Panc1 (cell line): Measurements from ENCODE around the gene EEF1AKMT3. TPM values are rescaled to one million over a fixed set of nuclear protein-coding genes. Genes with fewer than 3 reads are reported as not detected.

ENCODE experiments used
- ATAC-seq: fragments of 200-7000 bp; cut with Tn5 transposase; 2 replicates; pipeline ENCODE4 v1.9.1; 2020; ENCODE audit warnings: mild to moderate bottlenecking, moderate library complexity
- BruUV-seq: library from RNA; stranded (reverse); fragments of 400-500 nt; replicated peaks from 2 replicates; lab custom pipeline; 2021; lab: Mats Ljungman, UMichigan
- CTCF ChIA-PET: fragments of 300-600 bp; sonication (Branson Sonifier 250); formaldehyde crosslinking; loops from one replicate; lab custom pipeline; 2022; ENCODE audit warnings: antibody characterized with exemption; lab: Charles Lee
- POLR2A ChIA-PET: fragments of 300-600 bp; sonication (Branson Sonifier 250); formaldehyde crosslinking; loops from one replicate; lab custom pipeline; 2022; ENCODE audit warnings: antibody characterized with exemption; lab: Charles Lee
- DNase-seq: peaks from one replicate; pipeline ENCODE4 v3.0.0-alpha.2; 2010; ENCODE audit warnings: low read depth, low spot score
- H3K27ac ChIP-seq: 2 replicates; pipeline ENCODE4 v1.5.1; 2011; ENCODE audit warnings: mild to moderate bottlenecking, low read length, inconsistent platforms
- H3K27me3 ChIP-seq: fragments of 200-500 bp; sonication (Bioruptor generic); 2 replicates; pipeline ENCODE4 v1.6.0; 2014; ENCODE audit warnings: low read length, inconsistent platforms; ENCODE audit not compliant: control insufficient read depth, insufficient read depth
- H3K36me3 ChIP-seq: fragments of 200-500 bp; sonication (Bioruptor generic); 2 replicates; pipeline ENCODE4 v1.5.1; 2014; ENCODE audit warnings: inconsistent platforms, mild to moderate bottlenecking, low read length, moderate library complexity; ENCODE audit not compliant: control insufficient read depth, insufficient read depth
- H3K4me1 ChIP-seq: 2 replicates; pipeline ENCODE4 v1.5.1; 2011; ENCODE audit warnings: inconsistent platforms, mild to moderate bottlenecking, low read length, moderate library complexity; ENCODE audit not compliant: control insufficient read depth, insufficient read depth
- H3K4me3 ChIP-seq, 2 experiments: 2 replicates each; pipeline ENCODE4 v1.5.1; 2011 to 2012; ENCODE audit warnings: low read depth in 2 of 2, low read length in 2 of 2, mild to moderate bottlenecking in 2 of 2, inconsistent platforms in 1 of 2, moderate library complexity in 1 of 2
- H3K9me3 ChIP-seq: fragments of 200-500 bp; sonication (Bioruptor generic); 2 replicates; pipeline ENCODE4 v1.5.1; 2014; ENCODE audit warnings: low read depth, mild to moderate bottlenecking, inconsistent platforms, low read length, moderate library complexity; ENCODE audit not compliant: control insufficient read depth, insufficient read depth
- CTCF ChIP-seq: fragments of 450-650 bp; IDR thresholded peaks from 2 replicates; pipeline ENCODE4 v1.5.1; 2017; ENCODE audit warnings: mild to moderate bottlenecking
- POLR2AphosphoS5 ChIP-seq: IDR thresholded peaks from 2 replicates; pipeline ENCODE4 v1.6.1; 2012; ENCODE audit warnings: mild to moderate bottlenecking, low read depth, low read length, moderate library complexity
- REST ChIP-seq, 2 experiments: IDR thresholded peaks; 2 replicates each; pipeline ENCODE4 v1.6.1; 2011 to 2012; ENCODE audit warnings: low read depth in 2 of 2, control low read depth in 1 of 2, low read length in 1 of 2, mild to moderate bottlenecking in 1 of 2, moderate library complexity in 1 of 2; ENCODE audit not compliant: insufficient read depth in 1 of 2
- SIN3A ChIP-seq: IDR thresholded peaks from 2 replicates; pipeline ENCODE4 v1.6.1; 2012; ENCODE audit warnings: low read depth, mild to moderate bottlenecking, low read length, moderate library complexity, borderline replicate concordance; ENCODE audit not compliant: insufficient read depth
- TCF7L2 ChIP-seq: IDR thresholded peaks from 2 replicates; pipeline ENCODE4 v1.6.1; 2011; ENCODE audit warnings: mild to moderate bottlenecking, low read depth, low read length, inconsistent platforms
- in situ Hi-C: cut with HindIII; loops from 2 replicates; pipeline ENCODE4 v1.10.0; 2016; ENCODE audit warnings: low sequenced_read_pairs, low pct_unique_long_range_greater_than_20kb
- intact Hi-C: fragments of 100-400 bp; cut with micrococcal nuclease; formaldehyde crosslinking; loops from one replicate; pipeline ENCODE4 v1.10.0; 2022; ENCODE audit not compliant: unreplicated experiment
- total RNA-seq: library from RNA; stranded (reverse); gene quantifications from one replicate; pipeline ENCODE4 v1.2.1, GENCODE V29; 2021; ENCODE audit not compliant: unreplicated experiment

EEF1AKMT3 gene
- total RNA-seq, 1 experiment from 2014 or later: 7.4 TPM

- Histone ChIP-seq H3K9me3 (no peaks in the 10 kb centered on the region), H3K27me3 (peaks cover 9% of the 10 kb centered on the region), H3K4me3 (peak overlapping the region; percentile 45 to 54), H3K27ac (no peak overlapping the region), H3K36me3 (peaks cover 3% of the 10 kb centered on the region; the same call in 1 of the 2 replicates), H3K4me1 (peaks cover 7% of the 10 kb centered on the region; the same call in 1 of the 2 replicates)
- intact Hi-C loops: no loop called here
- ChIA-PET CTCF (interaction anchor here (0.5 to 1.2 kb wide), 7 partner anchors 9 to 1877 kb away, joined by 3 to 7 read pairs (median 4); partner anchors contain the start of gene CYP27B1), POLR2A (interaction anchor here (0.5 kb wide), 1 partner anchor 14 kb away, joined by 12 read pairs; no protein-coding TSS in a partner anchor)
- no TSS peak for BruUV-seq
- DNase-seq: no peak
- no peak for TF ChIP-seq REST (IDR thresholded peaks at IDR 0.05; ENCODE audit: insufficient read depth in 1 of 2, low read depth in 2 of 2, low read length in 1 of 2)
- TF ChIP-seq SIN3A: no peak
- peak; percentile 98 for TF ChIP-seq CTCF
- ATAC-seq: peak; percentile 64
- in situ Hi-C loops: no loop called here
Observed at GRCh38 chr12:57756406-57757341, 15.7 kb upstream of the EEF1AKMT3 start.

- Histone ChIP-seq H3K27me3 (peaks cover 9% of the 10 kb centered on the region), H3K36me3 (no peaks in the 10 kb centered on the region; the same call in 1 of the 2 replicates), H3K27ac (no peak overlapping the region), H3K4me1 (peaks cover 5% of the 10 kb centered on the region; the same call in 1 of the 2 replicates), H3K4me3 (no peak overlapping the region), H3K9me3 (no peaks in the 10 kb centered on the region)
- in situ Hi-C loops (no loop called here), intact Hi-C loops (no loop called here)
- no TSS peak for BruUV-seq
- ATAC-seq (no peak), DNase-seq (no peak)
- ChIA-PET POLR2A (no interaction called here), CTCF (no interaction called here)
- TF ChIP-seq REST (IDR thresholded peaks at IDR 0.05; ENCODE audit: insufficient read depth in 1 of 2, low read depth in 2 of 2, low read length in 1 of 2) (no peak), SIN3A (no peak), CTCF (no peak), POLR2AphosphoS5 (no peak), TCF7L2 (no peak)
Observed at GRCh38 chr12:57757771-57758170, 14.6 kb upstream of the EEF1AKMT3 start.
